ENCODE data around the gene HIF1AN. TPM values are rescaled to one million over a fixed set of nuclear protein-coding genes. Genes with fewer than 3 reads are reported as not detected.

HIF1AN gene
- total and polyA plus RNA-seq, 2 donors from 2014 or later: 10.9 to 40.6 TPM

DNA sequence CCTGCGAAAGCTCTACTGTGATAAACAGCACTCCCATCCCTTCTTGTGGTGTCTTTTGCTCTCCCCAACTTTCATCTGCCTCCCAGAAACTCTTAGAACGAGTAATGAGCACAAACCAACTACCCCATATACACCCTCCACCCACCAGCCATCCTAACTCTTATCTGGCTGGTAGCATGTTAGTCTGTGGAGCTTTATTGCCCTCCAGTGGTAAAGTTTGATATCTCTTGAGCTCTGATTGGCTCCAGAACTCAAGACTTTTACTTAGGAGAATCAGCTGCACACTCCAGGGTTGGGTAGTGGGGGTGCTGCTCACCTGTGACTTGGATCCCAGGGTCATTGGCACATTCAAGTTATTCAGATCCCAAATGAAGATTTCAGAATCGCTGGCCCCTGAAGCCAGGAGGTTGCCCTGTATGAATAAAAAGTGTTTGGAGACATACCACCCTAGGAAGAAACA, 27.0 kb upstream of the HIF1AN start:
- DNase-seq: peak in 3 of 5 donors; percentile 16 to 72 (median 64)
- intact Hi-C loops (cut with DNase I): no loop called here
- Histone ChIP-seq H3K9ac (ENCODE audit: low read length in 3 of 3) (no peak overlapping the region), H3K4me1 (ENCODE audit: control insufficient read depth in 2 of 3, insufficient read depth in 2 of 3, low read depth in 1 of 3, low read length in 3 of 3) (peaks cover 0 to 5% (median 4%) of the 10 kb centered on the region in 3 donors), H3K27ac (ENCODE audit: low read depth in 2 of 2, low read length in 2 of 2) (no peak overlapping the region), H3K36me3 (ENCODE audit: control insufficient read depth in 2 of 3, insufficient read depth in 3 of 3, low read length in 3 of 3) (peaks cover 0 to 17% (median 4%) of the 10 kb centered on the region in 3 donors), H3K4me3 (ENCODE audit: low read length in 3 of 3) (no peak overlapping the region), H3K9me3 (ENCODE audit: control insufficient read depth in 2 of 3, insufficient read depth in 1 of 3, low read length in 3 of 3) (no peaks in the 10 kb centered on the region), H3K27me3 (ENCODE audit: control insufficient read depth, insufficient read depth, low read length) (no peaks in the 10 kb centered on the region)
- peak; percentile 15 for TF ChIP-seq CTCF (IDR thresholded peaks at IDR 0.05; ENCODE audit: borderline replicate concordance, extremely low read depth, insufficient read depth)
- no peak for FAIRE-seq

DNA sequence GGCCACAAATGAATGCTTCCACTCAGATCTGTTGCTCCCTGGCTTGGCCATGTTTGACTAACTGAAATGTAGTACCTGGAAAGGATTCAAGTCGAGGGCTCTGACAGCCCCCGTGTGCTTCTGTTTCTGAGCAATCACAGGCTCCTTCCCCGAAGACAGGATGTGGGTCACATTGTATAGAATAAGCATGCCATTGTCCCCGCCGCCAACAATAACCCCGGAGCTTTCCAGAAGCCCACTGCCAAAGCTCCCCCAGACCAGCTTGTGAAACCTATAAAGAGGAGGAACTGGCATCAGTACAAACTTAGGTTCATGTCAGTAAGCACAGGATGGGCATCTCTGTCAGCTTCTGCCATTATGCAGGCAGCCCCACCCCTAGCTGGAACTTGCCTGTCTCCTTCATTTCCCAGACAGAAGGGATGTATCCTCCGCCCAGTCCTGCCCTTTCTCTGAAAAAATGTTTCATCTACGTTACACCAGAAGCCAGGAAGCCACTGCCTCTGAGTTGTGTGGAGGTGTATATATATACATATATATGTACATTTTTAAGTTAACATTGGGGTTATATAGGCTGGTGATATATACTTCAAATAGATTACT, 26.4 kb upstream of the HIF1AN start:
- H3K4me3 ChIP-seq (ENCODE audit: low read length in 3 of 3): no peak overlapping the region
- TF ChIP-seq CTCF (IDR thresholded peaks at IDR 0.05; ENCODE audit: borderline replicate concordance, extremely low read depth, insufficient read depth): no peak
- peaks cover 0 to 5% (median 4%) of the 10 kb centered on the region in 3 donors for H3K4me1 ChIP-seq (ENCODE audit: control insufficient read depth in 2 of 3, insufficient read depth in 2 of 3, low read depth in 1 of 3, low read length in 3 of 3)
- FAIRE-seq (no peak), DNase-seq (no peak)
- no peak overlapping the region for H3K27ac ChIP-seq (ENCODE audit: low read depth in 2 of 2, low read length in 2 of 2)
- H3K27me3 ChIP-seq (ENCODE audit: control insufficient read depth, insufficient read depth, low read length): no peaks in the 10 kb centered on the region
- no peaks in the 10 kb centered on the region for H3K9me3 ChIP-seq (ENCODE audit: control insufficient read depth in 2 of 3, insufficient read depth in 1 of 3, low read length in 3 of 3)
- H3K9ac ChIP-seq (ENCODE audit: low read length in 3 of 3): no peak overlapping the region
- intact Hi-C loops (cut with DNase I): no loop called here
- peaks cover 0 to 17% (median 4%) of the 10 kb centered on the region in 3 donors for H3K36me3 ChIP-seq (ENCODE audit: control insufficient read depth in 2 of 3, insufficient read depth in 3 of 3, low read length in 3 of 3)

DNA sequence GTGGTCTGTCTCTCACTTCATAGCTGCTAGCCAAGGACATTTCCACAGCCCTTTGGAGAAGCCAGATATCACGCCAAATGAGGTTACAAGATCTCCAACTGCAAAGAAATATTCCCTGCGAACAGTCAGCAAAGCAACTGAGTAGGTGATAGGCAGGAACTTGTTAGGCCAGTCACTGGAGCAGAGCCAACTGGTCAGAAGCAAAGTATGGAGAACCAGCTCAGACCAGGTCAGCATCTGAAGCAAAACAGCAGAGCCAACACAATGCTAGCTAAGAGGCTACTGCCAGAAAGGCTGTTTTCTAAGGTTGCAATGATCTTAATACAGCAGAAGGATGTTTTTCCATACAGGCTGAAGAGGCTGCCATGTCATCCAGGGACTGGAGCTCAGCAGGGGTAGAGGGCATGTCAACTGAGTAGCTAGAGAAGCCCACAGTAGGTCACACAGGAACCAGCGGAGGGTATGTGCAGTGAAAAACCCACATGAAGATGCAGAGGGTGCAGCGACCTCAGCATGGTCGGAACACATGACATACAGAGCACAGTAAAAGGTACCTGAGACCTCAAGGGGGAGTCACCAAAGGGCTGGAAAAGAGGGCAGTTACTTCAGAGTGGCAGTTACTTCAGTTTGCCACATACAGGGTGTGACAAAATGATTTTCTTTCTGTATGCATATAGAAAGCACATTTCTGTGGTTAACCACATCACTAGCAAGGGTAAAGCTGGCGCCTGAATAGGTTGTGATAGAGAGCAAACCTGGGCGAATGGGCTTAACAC, 25.0 kb upstream of the HIF1AN start:
- peaks cover 0 to 20% (median 4%) of the 10 kb centered on the region in 3 donors for H3K36me3 ChIP-seq (ENCODE audit: control insufficient read depth in 2 of 3, insufficient read depth in 3 of 3, low read length in 3 of 3)
- no peaks in the 10 kb centered on the region for H3K9me3 ChIP-seq (ENCODE audit: control insufficient read depth in 2 of 3, insufficient read depth in 1 of 3, low read length in 3 of 3)
- FAIRE-seq: no peak
- no peak overlapping the region for H3K9ac ChIP-seq (ENCODE audit: low read length in 3 of 3)
- H3K27me3 ChIP-seq (ENCODE audit: control insufficient read depth, insufficient read depth, low read length): no peaks in the 10 kb centered on the region
- DNase-seq: no peak
- intact Hi-C loops (cut with DNase I): no loop called here
- no peak for TF ChIP-seq CTCF (IDR thresholded peaks at IDR 0.05; ENCODE audit: borderline replicate concordance, extremely low read depth, insufficient read depth)
- H3K4me1 ChIP-seq (ENCODE audit: control insufficient read depth in 2 of 3, insufficient read depth in 2 of 3, low read depth in 1 of 3, low read length in 3 of 3): peaks cover 0 to 5% (median 4%) of the 10 kb centered on the region in 3 donors
- no peak overlapping the region for H3K27ac ChIP-seq (ENCODE audit: low read depth in 2 of 2, low read length in 2 of 2)
- H3K4me3 ChIP-seq (ENCODE audit: low read length in 3 of 3): no peak overlapping the region
